ENCODE measurements around the gene RUNX3. TPM values are rescaled to one million over a fixed set of nuclear protein-coding genes. Genes with fewer than 3 reads are reported as not detected.

RUNX3 gene
- total and polyA plus RNA-seq, 2 donors = 0.37 to 2.5 TPM

GRCh38 chr1:24857507-24858133 lies 72.5 kb downstream of the RUNX3 start:
- DNase-seq (ENCODE audit: extremely low spot score) = no peak
- H3K4me1 ChIP-seq (ENCODE audit: insufficient read depth) = no peaks in the 10 kb centered on the region
- no peaks in the 10 kb centered on the region for H3K36me3 ChIP-seq (ENCODE audit: insufficient read depth)
- no peak overlapping the region for H3K4me3 ChIP-seq (ENCODE audit: low read depth, low read length)
- no peak overlapping the region for H3K27ac ChIP-seq (ENCODE audit: low read depth)
- 78% methylated on average over 6 of the region's 6 CpGs for WGBS

- 83% methylated on average over 16 of the region's 16 CpGs for WGBS
- DNase-seq (ENCODE audit: extremely low spot score) = no peak
- Histone ChIP-seq H3K4me3 (ENCODE audit: low read depth, low read length) (no peak overlapping the region), H3K4me1 (ENCODE audit: insufficient read depth) (no peaks in the 10 kb centered on the region), H3K27ac (ENCODE audit: low read depth) (no peak overlapping the region), H3K36me3 (ENCODE audit: insufficient read depth) (no peaks in the 10 kb centered on the region)
Observed at GRCh38 chr1:24856787-24857506, 73.1 kb downstream of the RUNX3 start.

DNA sequence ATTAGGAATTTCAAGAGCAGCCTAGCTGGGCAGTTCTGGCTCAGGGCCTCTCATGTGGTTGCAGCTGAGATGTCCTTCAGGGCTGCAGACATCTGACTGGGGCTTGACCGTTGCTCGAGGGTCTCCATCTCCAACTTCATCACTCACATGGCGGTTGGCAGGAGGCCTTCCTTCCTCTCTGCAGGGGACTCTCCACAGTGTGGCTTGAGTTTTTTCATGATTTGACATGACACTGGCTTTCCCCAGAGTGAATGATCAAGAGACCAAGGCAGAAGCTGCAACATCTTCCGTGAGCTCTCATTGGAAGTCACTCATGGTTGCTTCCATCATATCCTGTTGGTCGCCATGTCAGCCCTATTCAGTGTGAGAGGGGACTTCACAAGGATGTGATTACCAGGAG lies 74.6 kb downstream of the RUNX3 start:
- no peaks in the 10 kb centered on the region for H3K36me3 ChIP-seq (ENCODE audit: insufficient read depth)
- H3K27ac ChIP-seq (ENCODE audit: low read depth) = no peak overlapping the region
- WGBS = 76% methylated on average over 5 of the region's 5 CpGs
- H3K4me3 ChIP-seq (ENCODE audit: low read depth, low read length) = no peak overlapping the region
- DNase-seq (ENCODE audit: extremely low spot score) = no peak
- no peaks in the 10 kb centered on the region for H3K4me1 ChIP-seq (ENCODE audit: insufficient read depth)

DNA sequence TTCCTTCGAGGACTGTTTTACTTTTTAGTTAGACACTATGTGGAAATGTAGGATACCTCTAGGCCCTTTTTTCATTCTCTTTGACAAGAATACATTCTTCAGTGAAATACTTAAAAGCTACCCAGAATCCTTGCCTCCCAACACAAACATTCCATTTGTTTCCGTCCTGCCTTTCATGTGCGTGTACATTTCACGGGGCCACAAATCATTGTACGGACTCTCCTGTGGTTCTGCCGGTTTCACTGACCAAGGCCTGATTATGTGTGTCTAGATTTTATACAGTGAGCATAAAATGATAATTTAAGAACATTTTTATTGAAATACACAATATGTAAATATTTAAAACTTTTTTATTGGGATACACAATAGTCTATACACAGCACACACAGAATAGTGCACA lies 76.4 kb downstream of the RUNX3 start:
- WGBS = 56% methylated on average over 6 of the region's 6 CpGs
- no peak overlapping the region for H3K4me3 ChIP-seq (ENCODE audit: low read depth, low read length)
- no peaks in the 10 kb centered on the region for H3K36me3 ChIP-seq (ENCODE audit: insufficient read depth)
- H3K27ac ChIP-seq (ENCODE audit: low read depth) = no peak overlapping the region
- no peak for DNase-seq (ENCODE audit: extremely low spot score)
- no peaks in the 10 kb centered on the region for H3K4me1 ChIP-seq (ENCODE audit: insufficient read depth)

- no peaks in the 10 kb centered on the region for H3K4me1 ChIP-seq (ENCODE audit: insufficient read depth)
- 47% methylated on average over 6 of the region's 6 CpGs for WGBS
Observed at GRCh38 chr1:24850328-24850920, 79.7 kb downstream of the RUNX3 start.

DNA sequence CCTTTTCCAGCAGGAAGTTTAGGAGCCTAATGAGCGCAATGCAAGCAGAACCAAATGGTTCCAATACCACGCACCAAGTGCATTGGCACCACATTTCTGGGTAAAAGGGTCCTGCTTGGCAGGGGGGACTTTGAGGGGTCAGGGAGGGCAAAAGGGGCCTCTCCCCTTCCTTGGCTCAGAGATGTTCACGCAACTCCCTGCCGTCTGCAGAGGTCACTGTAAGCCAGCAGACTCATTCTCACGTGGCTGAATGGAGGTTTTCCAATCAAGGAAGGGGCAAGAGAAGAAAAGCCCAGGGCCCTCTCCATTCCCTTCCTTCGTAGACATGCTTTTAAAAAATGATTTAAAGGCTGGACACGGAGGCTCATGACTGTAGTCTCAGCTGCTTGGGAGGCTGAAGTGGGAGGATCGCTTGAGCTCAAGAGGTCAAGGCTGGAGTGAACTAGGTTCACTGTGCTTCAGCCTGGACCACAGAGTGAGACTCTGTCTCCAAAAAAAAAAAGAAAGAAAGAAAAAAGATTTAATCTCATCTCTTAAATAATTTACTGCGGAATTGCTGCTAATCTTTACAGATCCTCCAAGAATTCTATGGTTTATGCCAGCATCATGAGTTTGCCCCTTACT lies 80.3 kb downstream of the RUNX3 start:
- Histone ChIP-seq H3K4me3 (ENCODE audit: low read depth, low read length) (no peak overlapping the region), H3K27ac (ENCODE audit: low read depth) (no peak overlapping the region), H3K4me1 (ENCODE audit: insufficient read depth) (no peaks in the 10 kb centered on the region), H3K36me3 (ENCODE audit: insufficient read depth) (no peaks in the 10 kb centered on the region)
- WGBS = 50% methylated on average over 9 of the region's 9 CpGs
- no peak for DNase-seq (ENCODE audit: extremely low spot score)

More at GRCh38 chr1:24850328-24850920, 79.7 kb downstream of the RUNX3 start:
- H3K4me3 ChIP-seq (ENCODE audit: low read depth, low read length) = no peak overlapping the region
- no peak overlapping the region for H3K27ac ChIP-seq (ENCODE audit: low read depth)
- DNase-seq (ENCODE audit: extremely low spot score) = no peak
- H3K36me3 ChIP-seq (ENCODE audit: insufficient read depth) = no peaks in the 10 kb centered on the region

Small RNA genes within 50 kb of the gene (small RNA-seq; reads per million reads assigned to genes)
- gene MIR6731 = not detected

Other genes with a start within 250 kb of the RUNX3 start
- 505 TPM for gene CLIC4, start 184.8 kb downstream of the RUNX3 start, total RNA-seq
- 284 TPM for gene CLIC4, start 184.8 kb downstream of the RUNX3 start, polyA plus RNA-seq